ENCODE data around the gene GPR18.

- no peak for TF ChIP-seq POLR2A (IDR thresholded peaks at IDR 0.05)
- TF ChIP-seq, protein P1, sequence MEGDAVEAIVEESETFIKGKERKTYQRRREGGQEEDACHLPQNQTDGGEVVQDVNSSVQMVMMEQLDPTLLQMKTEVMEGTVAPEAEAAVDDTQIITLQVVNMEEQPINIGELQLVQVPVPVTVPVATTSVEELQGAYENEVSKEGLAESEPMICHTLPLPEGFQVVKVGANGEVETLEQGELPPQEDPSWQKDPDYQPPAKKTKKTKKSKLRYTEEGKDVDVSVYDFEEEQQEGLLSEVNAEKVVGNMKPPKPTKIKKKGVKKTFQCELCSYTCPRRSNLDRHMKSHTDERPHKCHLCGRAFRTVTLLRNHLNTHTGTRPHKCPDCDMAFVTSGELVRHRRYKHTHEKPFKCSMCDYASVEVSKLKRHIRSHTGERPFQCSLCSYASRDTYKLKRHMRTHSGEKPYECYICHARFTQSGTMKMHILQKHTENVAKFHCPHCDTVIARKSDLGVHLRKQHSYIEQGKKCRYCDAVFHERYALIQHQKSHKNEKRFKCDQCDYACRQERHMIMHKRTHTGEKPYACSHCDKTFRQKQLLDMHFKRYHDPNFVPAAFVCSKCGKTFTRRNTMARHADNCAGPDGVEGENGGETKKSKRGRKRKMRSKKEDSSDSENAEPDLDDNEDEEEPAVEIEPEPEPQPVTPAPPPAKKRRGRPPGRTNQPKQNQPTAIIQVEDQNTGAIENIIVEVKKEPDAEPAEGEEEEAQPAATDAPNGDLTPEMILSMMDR (IDR thresholded peaks at IDR 0.05), result no peak
Observed at GRCh38 chr13:99207511-99207910, 50.7 kb downstream of the GPR18 start.

Measured in adrenal gland (tissue), 5 donors.